Transverse colon (tissue), 3 donors: ENCODE data around the gene SCYGR2.

Source experiments
- EP300 ChIP-seq: sonication (generic); formaldehyde crosslinking; IDR thresholded peaks from one replicate; pipeline ENCODE4 v1.6.1; 2017; ENCODE audit warnings: antibody characterized with exemption, low read depth
- TF ChIP-seq, protein P1 (sequence below), 5 experiments: fragments of 200-600 bp in 3 of 5; fragments of 450-650 bp in 2 of 5; sonication (generic) in 3 of 5; IDR thresholded peaks; 1 replicate in 2 of 5; 2 replicates in 3 of 5; pipeline ENCODE4 v1.5.1; 2016 to 2017; ENCODE audit warnings: antibody characterized with exemption in 5 of 5, inconsistent platforms in 3 of 5, mild to moderate bottlenecking in 2 of 5, moderate library complexity in 1 of 5

- no peak for TF ChIP-seq EP300
- TF ChIP-seq, protein P1, sequence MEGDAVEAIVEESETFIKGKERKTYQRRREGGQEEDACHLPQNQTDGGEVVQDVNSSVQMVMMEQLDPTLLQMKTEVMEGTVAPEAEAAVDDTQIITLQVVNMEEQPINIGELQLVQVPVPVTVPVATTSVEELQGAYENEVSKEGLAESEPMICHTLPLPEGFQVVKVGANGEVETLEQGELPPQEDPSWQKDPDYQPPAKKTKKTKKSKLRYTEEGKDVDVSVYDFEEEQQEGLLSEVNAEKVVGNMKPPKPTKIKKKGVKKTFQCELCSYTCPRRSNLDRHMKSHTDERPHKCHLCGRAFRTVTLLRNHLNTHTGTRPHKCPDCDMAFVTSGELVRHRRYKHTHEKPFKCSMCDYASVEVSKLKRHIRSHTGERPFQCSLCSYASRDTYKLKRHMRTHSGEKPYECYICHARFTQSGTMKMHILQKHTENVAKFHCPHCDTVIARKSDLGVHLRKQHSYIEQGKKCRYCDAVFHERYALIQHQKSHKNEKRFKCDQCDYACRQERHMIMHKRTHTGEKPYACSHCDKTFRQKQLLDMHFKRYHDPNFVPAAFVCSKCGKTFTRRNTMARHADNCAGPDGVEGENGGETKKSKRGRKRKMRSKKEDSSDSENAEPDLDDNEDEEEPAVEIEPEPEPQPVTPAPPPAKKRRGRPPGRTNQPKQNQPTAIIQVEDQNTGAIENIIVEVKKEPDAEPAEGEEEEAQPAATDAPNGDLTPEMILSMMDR (IDR thresholded peaks at IDR 0.05), result no peak
Observed at GRCh38 chr2:227643990-227644551, 45.4 kb downstream of the SCYGR2 start.
